A204.1 (cell line): ENCODE data around the gene SUPT20HL1.
A peak's percentile ranks its signal among the peaks of the same experiment; 100 is the strongest.
"Not testable (repeated sequence)": the region's sequence is repeated elsewhere in the genome, so short reads cannot be mapped to it uniquely, and the experiment has no call there.

Experiments used
- FAIRE-seq: peaks from 2 replicates; lab custom pipeline; 2012; peaks lifted over from hg19 to GRCh38; lab: Jason Lieb, UNC

The SUPT20HL1 gene

GRCh38 chrX:24363432-24364181 lies 3.2 kb downstream of the SUPT20HL1 start:
- not testable (repeated sequence) for FAIRE-seq

DNA sequence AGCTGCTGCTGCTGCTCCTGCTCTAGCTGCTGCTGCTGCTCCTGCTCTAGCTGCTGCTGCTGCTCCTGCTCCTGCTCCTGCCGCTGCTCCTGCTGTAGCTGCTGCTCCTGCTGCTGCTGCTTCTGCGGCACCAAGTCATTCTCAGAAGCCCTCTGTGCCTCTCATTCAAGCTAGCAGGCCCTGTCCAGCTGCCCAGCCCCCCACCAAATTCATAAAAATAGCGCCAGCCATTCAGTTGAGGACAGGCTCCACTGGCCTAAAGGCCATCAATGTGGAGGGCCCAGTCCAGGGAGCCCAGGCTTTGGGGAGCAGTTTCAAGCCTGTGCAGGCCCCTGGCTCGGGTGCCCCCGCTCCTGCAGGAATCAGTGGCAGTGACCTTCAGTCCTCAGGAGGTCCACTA lies 3.9 kb downstream of the SUPT20HL1 start:
- FAIRE-seq = no peak

- FAIRE-seq = no peak
These were observed 4.6 kb downstream of the SUPT20HL1 start for GRCh38 chrX:24364851-24365538.

GRCh38 chrX:24366762-24367400 lies 6.4 kb downstream of the SUPT20HL1 start:
- not testable (repeated sequence) for FAIRE-seq

GRCh38 chrX:24369816-24370215 lies 9.4 kb downstream of the SUPT20HL1 start:
- no peak for FAIRE-seq

- no peak for FAIRE-seq
These were observed 11.0 kb downstream of the SUPT20HL1 start for GRCh38 chrX:24371391-24371972.

- FAIRE-seq = no peak
These were observed 11.8 kb downstream of the SUPT20HL1 start for GRCh38 chrX:24372021-24372763.

DNA sequence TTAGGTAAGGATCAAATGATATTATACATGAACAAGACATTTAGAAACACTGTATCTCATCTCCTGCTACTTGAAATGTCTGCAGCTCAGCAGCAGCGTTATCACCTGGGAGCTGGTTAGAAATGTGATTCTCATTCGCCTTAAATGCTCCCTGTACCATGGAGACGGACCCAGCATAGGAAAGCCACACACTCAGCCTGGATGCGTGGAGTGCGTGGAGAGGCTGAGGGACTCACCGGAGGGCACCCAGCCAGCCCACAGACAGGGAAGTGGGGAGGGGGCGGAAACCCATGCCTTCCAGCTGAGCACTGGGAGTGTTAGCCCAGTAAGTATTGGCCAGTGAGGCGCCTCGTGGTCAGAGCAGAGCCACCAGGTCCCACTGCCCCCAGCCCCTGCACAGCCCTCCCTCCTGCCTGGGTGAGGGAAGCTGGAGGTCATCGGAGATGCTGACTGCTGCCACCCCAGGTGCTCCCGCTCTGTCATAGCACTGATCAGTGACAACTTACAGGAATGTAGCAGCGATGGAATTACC lies 15.2 kb downstream of the SUPT20HL1 start:
- FAIRE-seq = no peak

GRCh38 chrX:24376403-24376802 lies 16.0 kb downstream of the SUPT20HL1 start:
- no peak for FAIRE-seq

DNA sequence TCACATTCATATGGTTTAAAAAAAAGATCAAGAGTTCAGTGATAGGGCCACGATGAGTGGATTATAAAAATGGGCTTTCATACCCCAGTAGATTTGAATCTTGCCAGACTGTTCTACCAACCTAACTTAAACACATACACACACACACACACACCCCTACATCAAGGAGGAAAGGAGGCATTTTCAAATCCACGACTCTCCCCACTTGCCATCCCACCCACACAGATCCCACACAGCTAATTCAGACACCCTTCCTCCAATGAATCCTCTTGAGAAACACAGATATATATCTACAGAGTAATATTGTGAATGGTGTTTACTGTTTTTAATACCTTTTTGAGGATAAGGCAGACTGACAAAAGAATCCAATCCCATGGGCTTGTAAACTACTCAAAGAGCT lies 16.8 kb downstream of the SUPT20HL1 start:
- FAIRE-seq = no peak

DNA sequence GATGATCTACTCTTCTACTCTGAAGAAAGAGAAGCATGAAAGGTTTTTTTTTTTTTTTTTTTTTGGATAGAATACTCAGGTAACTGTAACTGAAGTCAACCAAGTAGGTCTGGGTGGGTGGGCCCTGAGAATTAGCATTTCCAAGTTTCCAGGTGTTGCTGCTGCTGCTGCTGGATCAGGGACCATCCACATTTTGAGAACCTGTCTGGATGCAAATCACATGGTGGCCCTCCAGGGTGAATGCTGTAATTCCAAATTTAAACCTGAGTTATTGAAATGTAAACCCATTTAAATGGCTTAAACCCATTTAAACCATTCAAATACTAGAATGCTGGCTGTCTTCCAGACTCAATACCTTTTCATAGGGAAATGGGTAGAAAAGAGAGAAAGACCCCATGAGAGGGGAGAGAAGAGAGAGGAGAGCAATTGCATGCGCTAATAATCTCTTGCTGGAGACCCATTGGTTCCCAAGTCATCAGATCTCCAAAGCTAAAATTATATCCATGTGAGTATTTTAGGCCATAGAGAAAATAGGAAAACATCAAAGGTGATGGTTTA lies 17.6 kb downstream of the SUPT20HL1 start:
- no peak for FAIRE-seq

DNA sequence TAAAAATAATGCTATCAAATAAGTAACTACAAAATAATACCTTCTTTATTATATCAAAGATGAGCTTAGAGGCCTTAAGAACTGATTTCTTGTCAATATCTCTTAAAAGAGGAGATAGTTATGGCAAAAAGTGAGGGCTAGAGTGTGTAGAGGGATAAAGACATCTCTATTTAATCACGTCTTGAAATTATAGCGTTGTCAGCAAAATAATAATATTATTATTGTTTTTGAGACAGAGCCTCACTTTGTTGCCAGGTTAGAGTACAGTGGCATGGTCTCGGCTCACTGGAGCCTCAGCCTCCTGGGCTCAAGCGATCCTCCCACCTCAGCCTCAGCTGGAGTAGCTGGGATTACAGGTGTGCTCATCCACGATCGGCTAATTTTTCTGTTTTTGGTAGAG lies 18.3 kb downstream of the SUPT20HL1 start:
- no peak for FAIRE-seq

GRCh38 chrX:24380262-24381187 lies 20.1 kb downstream of the SUPT20HL1 start:
- FAIRE-seq = no peak

DNA sequence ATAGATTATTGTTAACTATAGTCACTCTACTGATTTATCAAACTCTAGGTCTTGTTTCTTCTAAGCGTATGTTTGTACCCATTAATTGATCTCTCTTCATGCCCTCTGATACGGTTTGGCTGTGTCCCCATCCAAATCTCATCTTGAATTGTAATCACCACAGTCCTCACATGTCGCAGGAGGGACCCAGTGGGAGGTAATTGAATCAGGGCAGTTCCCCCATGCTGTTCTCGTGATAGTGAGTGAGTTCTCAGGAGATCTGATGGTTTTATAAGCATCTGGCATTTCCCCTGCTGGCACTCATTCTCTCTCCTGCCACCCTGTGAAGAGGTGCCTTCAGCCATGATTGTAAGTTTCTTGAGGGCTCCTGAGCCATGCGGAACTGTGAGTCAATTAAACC lies 21.9 kb downstream of the SUPT20HL1 start:
- FAIRE-seq = not testable (repeated sequence)

DNA sequence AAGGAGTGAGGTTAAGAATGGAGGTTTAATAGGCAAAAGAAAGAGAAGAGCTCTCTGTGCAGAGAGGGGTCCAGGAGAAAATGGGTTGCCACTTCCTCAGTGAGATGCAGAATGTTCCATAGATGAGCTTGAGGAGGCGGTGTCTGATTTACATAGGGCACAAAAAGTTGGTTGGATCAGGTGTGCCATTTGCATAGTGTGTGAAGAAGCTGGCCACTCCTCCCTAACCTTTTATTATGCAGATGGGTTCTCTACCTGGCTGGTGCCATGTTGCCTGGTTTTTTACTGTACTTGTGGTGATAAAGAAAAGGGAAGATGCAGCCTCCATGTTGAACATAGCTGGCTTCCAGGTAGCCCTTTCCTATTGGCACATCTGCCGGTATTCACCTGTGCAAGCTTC lies 27.3 kb downstream of the SUPT20HL1 start:
- no peak for FAIRE-seq

GRCh38 chrX:24391389-24391788 lies 30.9 kb downstream of the SUPT20HL1 start:
- FAIRE-seq = no peak

GRCh38 chrX:24391843-24392242 lies 31.4 kb downstream of the SUPT20HL1 start:
- FAIRE-seq = no peak

DNA sequence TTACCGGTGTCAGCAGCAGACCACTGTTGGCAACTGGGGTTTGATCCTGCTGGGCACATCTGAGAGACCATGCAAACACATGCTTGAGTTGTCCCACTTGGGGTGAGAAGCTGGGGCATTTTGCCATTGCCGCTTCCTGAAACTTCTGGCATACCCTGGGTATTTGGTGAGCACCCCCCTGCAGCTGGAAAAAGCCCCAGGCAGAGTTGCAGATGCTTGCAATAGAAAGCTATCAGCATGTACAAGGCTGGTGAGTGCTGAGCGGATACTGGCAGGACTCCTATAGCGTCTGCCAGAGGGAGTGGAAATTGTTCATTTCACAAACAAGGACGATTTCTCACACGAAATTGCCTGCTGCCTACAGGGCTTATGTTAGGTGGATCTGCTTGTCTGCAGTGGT lies 32.3 kb downstream of the SUPT20HL1 start:
- FAIRE-seq = no peak

GRCh38 chrX:24395775-24396174 lies 35.3 kb downstream of the SUPT20HL1 start:
- peak; percentile 93 for FAIRE-seq

DNA sequence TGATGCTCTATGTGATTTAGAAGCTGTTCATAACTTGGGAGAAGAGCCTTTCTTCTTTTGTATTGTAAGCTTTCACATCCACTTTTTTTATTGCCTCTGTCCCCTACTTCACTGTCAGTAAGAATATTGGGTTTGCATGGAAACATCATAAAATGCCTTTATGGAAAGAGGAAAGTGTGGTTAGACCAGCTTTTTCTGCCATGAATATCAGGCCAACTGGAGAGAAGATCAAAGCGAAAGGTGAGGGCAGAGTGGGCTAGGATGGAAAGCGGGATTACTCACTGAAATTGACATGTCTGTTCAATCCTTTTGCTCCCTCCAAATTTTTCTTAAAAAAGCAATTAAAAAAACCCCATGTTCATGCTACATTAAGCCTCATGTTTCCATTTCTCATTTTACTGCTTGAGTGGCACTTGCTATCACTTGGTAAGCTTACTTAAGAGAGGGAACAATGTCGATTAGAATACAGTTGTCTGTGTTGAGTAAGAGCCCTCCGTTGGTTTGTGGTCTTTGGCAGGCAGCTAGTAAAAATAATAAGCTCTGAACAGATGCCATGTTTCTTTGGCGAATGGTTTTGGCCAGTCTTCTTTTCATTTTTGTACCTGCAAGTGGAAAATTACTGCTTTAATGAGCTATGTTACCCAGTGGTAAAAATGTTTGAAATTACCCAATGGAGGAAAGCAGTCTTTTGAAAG lies 35.9 kb downstream of the SUPT20HL1 start:
- FAIRE-seq = no peak
